Measurements from ENCODE around the gene COPS9.

Gene COPS9

DNA sequence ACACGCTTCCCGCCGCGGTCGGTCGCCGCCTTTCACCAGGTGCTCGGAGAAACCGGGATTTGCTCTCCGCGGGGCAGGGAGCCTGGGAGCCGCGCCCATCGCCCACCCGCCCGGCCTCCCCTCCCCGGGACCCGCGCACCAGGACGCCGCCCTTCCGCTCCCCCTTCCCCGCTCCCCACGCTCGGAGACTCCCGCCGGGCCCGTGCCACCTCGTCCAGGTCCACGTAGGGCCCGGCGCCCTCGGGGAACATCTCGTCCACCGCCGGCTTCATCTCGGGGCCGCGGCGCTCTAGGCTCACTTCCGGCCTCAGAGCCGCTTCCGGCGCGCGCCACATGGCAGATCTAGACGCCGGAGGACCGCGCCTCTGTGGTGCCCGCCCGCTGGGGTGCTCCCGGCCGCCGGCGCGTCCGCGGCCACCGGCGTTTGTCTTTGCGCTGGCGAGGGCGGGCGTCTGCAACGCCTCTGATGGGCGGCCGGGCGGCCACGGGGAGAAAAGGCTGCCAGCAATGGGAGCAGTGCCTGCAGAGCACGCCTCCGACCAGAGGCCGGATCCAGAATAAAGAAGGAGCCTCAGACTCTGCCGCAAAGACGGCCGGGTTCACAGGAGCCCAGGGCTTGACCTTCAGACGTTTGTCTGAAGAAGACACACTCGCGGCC lies at the start of gene COPS9:
Gene COPS9 (minus strand): TSS at position 293 of the 658 bp plus-strand sequence. CDS start 21 bp downstream, at position 272.
- DNase-seq = peak; percentile 94

DNA sequence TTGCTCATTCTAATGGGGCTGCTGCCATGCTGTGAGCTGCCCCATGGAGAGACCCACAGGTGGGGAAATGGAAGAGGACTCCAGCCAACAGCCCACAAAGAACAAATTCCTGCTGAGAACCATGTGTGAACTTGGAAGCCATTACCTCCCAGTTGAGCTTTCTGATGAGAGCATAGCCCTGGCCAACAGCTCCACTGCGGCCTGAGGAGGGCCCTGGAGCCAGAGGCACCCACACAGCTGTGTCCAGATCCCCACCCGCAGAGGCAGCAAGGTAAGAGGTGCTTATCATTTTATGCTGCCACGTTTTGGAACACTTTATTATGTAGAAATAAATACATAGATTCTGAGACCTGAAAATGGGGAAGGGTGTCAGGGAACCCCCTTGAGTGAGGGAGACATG lies 48.6 kb upstream of the COPS9 start:
- DNase-seq = no peak

DNA sequence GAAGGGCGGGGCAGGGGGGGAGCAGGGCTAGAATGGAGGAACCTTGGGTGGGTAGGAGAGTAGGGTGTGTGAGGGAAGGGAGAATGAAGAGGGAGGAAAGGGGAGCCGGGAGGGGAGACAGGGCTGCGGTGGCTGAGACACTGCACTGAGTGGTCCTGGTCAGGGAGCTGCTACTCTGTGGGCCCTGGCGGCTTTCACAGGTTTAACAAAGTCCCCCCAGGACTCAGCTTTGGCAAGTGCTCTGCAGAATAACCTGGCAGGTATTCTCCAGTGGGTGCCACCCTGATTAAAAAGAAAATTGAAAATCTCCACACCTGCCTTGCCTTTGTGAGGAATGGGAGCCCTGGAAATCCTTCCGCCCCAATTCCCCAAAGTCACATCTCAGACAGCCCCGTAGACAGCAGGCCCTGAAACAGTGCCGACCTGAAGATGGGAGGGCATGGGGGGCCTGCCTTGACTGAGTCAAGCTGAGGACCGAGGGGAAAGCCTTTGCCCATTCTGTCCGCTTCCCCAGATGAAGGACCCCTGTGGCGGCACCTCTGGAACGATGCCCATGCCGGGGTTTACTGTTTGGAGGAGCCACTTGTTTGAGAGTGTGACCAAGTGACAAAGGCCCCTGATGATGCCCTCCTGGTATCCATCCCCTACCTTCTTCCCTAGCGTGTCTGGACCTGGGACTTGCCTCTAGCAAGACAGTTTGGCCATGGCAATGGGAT lies 47.9 kb upstream of the COPS9 start:
- no peak for DNase-seq

DNA sequence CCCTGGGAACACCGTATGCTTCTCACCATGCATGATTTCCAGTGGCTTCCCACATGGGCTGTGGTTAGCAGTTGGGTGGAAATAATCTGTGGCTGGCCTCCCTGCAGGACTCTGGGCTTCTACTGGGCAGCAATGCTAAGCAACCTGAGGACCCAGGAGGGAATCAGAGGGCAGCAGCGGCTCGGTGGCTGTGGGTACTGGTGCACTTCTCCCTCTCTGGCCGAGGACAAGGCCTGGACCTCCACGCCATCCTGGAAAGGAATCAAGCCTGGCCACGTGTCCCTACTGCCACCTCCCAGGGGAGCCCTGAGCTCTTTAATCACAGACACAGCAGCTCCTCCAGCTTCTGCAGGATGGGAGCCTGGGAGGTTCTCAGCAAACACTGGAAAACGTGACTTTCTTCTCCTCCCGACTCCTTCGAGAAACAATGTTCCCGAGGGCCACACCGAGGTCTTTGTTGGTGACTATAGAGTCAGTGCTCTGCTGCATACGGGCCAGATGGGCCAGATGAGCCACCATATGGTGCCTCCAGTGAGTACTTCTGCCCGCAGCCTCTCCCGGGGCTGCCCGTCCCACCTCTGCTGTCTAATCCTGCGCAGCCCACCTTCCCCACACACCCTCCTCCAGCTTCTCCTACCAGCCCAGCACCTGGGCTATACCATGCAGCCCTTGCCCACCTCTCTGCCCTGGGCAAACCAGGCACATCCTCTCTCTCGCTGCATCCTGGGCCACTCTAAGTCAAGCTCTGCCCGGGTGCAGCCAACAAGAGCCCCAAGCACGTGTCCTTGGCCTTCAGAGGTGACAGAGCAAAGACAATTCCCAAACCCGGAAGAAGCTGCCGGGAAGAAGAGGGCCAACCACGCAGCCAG lies 47.1 kb upstream of the COPS9 start:
- peak; percentile 45 for DNase-seq

DNA sequence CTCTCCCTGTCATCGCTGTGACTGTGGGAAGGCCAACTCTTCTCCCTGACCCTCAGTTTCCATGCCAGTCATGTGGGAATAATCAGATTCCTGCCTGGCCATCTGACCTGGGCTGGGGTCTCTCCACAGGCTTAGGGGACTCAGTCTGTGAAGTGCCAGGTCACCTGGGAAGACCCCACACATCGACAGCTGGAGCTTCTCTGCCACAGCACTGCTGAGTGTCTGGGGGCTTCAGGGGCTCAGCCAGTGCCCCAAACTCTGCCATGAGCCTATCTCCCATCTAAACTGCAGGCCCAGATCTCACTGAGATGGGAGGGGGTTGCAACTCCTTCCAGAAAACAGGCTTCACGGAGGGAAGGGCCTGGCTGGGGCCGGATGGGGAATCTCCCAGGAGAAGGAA lies 46.4 kb upstream of the COPS9 start:
- no peak for DNase-seq

DNA sequence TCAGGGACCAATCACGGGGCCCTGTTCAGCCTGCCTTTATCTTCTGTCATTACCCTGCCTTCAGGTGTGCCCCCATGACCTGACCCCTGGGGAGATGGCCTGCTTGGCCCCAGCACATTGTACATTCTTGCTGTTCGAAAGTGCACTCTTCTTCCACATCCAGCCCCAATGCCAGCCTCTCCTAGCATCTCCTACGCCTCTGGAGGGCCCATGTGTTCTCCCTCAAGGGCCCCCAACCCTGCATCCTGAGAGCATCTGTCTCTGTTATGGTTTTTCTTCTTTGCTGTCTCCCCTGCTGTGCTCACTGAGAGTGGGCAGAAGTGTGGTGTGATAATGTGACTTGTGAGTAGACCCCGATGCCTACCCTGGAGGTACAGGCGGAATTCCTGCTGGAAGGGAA lies 45.9 kb upstream of the COPS9 start:
- DNase-seq = no peak

DNA sequence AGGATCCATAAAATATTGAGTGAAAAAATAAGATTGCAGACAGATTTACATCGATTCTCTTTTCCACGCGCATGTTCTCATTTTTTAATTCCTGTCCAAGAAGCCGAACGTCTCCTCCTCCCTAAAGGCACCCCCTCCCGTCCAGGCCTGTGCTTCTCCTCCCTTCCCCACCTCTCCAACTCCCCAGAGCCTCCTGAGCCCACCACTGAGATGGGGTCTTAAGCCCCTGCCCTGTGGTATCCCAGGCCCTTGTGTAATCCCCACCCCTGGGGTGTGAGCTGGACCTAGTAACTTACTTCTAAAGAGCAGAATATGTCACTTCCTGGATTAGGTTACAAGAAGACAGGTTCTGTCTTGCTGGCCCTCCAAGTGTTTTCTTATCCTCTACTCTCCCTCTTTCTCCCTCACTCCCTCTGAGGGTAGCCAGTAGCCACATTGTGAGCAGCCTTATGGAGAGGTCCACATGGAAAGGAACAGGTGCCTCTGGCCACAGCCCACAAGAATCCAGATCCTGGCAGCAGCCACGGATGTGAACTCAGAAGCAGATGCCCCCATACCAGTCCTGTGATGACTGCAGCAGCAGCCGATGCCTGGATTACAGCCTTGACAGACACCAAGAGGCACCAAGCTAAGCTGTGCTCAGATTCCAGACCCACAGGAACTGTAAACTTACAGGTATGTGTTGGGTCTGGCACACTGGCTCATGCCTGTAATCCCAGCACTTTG lies 44.0 kb upstream of the COPS9 start:
- no peak for DNase-seq

DNA sequence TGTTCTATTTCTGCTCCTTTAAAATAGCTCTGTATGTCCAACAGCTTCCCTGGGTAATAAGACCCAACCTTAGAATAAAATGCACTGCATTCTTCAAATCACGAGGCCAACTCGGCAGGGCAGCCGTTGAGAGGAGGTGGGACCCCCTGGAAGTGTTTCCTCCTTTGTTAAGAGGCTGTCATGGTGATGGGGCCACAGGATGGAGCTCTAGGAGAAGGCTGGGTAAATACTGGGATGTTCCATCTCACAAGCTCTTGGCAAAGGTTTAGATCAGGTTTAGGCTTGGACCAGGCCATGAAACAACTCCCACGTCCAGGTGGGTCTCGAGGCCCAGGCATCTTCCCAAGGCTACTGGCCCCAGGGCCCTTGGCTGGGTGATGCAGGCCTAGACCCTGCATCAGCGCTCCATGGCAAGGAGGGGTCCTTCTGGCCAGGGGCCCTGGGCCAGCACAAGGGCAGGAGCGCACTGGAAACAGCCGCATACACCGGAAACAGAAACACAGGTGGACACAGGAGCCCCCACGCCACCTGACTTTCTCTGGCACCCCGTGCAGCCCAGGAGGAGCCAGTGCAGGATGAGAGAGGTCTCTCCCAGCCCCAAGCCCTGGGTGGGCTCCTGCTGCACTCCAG lies 43.2 kb upstream of the COPS9 start:
- DNase-seq = no peak

DNA sequence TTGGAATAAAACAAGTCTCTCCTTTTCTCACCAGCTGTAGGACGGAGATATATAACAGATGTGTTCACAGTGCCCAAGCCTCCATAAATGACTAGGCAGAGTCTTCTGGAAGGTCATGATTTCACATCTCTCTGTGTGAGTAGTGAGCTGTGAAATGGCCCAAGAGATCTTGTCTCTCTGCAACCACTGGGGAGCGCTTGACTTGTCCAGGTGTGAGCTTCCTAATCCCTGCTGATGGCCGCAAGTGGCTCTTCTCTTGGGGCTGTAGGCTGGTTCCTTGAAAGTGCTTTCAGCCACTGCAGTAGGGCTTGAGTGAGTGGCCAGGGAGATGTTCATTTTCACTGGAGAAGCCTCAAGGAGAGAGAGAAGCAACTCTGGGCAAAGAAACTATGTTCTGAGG lies 42.5 kb upstream of the COPS9 start:
- no peak for DNase-seq

DNA sequence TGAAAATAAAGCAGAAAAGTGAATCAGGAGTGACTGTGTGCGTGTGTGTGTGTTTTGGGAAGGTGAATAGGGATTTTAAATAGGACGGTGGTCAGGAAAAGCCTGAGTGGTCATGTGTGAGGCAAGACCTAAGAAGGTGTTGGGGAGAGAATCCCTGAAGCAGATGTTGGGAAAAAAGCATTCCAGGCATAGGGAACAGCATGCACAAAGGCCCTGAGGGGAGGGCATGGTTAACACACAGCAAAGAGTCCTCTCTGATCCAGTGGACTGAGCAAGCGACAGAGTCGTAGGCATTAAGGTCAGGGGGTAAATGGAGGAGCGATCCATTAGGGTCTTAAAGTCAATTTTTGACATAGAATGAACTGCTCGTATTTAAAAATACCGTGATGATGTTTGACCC lies 38.4 kb upstream of the COPS9 start:
- no peak for DNase-seq

DNA sequence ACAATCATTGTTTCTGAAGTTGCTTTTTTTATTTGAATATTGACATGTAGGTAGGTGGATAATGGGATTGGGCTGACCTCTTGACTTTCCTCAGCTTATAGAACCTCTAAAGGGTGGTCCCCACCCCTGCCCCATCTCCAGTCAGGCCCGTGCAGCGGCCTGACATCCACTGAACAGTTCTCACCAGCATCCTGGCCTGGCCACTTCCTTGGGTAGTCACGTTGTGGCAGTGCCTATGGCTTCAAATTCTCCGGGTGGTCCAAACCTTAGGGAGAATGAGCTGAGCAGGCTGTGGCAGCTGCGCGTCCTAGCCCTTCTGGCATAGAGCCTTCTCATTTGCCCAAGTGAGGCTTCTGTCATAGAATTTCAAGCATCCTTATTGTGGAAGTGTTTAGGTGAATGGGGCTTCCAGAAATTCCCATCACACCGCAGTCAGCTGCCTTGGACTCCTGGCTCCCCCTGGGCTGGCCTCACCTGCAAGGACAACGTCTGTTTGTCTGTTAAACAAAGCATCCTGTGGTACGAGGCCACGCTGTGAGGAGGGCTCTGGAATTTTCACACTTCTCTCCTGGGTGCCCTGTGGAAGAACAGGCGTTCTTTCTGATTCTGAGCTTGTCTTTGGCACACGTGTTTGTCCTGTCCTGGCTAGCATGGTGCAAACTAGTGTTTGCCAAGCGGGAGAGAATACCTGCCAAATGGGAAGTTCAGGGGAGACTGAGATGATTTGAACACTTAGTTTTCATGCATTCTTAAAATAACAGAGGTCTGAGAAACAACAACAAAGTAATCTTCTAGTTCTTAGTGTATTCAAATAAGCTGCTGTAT lies 36.2 kb upstream of the COPS9 start:
- DNase-seq = no peak

DNA sequence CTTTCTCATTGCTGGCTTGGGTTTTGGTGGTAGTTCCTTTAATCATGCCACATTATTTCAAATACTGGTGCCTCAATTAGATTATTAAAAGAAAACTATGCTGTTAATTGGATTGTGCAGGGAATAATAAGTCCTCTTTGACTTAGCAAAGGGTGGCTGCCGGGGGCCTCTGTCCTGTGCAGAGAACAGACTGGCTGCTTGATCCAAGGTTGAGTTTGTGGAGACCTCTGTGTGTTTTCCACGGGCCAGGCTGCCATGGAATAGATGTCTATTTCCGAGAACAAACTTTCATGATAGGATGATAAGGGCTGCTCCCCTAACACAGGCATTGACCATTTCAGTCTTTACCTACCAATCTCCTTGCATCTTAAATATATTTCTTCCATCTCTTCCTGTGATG lies 34.8 kb upstream of the COPS9 start:
- no peak for DNase-seq

DNA sequence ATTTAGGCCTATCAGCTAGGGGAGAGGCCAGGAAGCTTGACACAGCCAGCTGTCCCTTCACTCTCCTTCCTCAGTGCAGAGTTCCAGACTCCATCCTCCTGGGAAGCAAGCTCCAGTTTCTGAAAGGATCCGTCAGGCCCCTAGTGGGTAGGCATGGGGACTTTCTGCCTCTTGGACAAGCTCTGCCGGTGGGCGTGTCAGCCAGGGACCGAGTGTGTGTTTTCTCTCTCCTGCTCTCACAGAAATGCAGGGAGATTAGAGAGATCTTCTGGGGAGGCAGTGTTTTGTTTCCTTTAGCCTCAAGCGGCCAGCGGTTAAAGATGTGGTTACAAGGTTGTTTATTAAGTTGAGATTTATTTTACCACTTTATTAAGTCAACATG lies 34.2 kb upstream of the COPS9 start:
- DNase-seq = peak; percentile 54

DNA sequence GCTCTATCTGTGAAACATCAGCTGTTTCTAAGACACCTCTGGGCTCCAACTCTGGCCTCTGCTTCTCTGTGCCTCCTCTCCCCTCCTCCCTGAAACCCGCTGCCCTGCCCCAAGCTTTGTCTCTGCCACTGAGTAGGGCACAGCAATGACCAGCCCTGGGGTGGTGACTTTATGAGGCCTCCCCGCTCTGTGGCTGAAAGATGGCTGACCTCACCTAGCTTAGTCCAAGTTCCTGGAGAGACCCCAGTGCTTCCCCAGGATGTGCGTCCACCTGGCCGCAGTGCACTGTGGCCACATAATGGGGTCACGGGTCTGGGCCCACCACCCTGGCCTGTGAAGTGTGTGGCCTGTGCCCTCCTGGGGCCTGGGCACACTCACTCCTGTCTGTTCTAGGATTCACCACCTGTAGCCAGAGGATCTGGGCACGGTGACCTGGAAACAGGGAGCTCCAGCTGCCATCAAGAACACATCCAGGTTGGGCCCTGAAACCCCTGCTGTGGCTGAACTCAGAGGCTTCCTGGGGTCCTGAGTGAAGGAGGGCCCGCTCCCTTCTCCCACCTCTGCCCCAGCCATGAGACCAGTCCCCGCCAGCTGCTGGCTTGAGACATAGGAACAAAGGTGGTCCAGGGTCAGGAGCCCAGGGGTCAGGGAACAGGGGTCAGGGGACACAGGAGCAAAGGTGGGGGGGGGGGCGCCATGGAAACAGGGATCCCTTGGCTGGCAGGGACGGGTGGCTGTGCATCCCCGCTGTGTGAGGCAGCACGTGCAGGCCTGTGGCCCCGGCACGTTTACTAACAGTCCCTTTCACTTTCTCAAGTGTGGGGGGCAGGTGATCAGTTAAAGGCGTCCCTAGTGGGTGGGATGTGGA lies 33.6 kb upstream of the COPS9 start:
- DNase-seq = no peak

DNA sequence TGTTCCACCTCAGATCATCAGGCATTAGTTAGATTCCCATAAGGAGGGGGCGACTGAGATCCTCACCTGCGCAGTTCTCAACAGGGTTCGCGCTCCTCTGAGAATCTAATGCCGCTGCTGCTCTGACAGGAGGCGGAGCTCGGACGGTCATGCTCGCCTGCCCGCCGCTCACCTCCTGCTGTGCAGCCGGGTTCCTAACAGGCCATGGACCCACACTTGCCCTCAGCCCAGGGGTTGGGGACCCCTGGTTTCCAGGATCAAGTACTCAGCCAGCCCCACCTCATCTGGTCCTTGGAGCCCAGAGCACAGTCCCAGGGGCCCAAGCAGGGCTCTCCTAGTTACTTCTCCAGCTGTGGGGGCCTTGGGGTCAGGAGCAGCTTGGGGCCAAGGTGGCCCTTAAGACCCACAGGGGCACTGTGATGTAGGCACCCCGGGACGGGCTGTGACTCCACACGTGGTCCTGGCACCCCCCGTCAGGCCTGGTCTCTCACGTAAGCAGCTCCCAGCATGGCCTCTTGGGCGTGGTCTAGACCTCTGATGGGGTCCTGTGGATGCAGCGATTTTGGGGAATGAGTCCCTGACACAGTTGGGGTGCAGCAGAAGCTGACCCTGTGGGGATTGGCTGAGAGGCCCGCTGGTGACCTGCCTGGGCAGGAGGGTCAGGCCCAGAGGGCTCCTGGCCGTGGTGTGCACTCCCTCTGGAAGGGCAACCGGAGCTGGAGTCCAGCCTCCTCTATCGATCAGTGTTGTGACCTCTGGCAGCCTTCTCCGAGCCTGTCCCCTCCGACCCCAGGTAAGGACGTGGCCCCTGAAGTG lies 32.6 kb upstream of the COPS9 start:
- no peak for DNase-seq

DNA sequence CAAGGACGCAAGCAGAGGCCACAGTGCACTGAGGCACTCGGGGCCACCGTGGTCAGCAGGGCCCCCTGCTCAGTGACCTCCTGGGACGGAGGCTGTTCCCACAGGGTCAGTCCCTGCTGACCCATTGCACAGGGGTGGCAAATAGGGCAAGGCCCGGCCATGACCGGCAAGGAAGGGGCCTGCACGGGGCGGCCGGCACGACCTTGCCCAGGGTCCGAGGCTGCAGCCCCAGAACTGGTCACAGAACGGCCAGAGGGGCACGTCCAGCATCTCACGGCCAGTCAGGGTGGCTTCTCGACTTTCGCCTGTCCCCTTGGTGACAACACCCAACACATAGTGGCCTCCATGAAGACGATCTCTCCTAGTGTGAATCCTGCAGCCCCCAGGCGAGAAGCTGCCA lies 31.9 kb upstream of the COPS9 start:
- DNase-seq = no peak

DNA sequence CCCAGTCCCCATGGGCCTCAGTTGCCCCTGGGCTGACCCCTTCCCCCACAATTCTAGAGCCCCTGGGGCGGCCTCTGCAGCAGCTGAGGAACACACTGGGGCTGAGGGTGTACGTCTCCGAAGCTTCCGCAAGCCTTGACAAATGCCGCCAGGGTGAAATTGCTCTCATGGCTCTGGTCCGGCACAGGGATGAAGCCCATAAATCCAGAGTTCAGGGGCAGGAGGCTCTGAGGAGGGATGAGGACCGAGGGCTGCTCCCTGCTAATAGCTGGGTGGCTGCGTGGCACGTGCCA lies 31.4 kb upstream of the COPS9 start:
- DNase-seq = no peak

DNA sequence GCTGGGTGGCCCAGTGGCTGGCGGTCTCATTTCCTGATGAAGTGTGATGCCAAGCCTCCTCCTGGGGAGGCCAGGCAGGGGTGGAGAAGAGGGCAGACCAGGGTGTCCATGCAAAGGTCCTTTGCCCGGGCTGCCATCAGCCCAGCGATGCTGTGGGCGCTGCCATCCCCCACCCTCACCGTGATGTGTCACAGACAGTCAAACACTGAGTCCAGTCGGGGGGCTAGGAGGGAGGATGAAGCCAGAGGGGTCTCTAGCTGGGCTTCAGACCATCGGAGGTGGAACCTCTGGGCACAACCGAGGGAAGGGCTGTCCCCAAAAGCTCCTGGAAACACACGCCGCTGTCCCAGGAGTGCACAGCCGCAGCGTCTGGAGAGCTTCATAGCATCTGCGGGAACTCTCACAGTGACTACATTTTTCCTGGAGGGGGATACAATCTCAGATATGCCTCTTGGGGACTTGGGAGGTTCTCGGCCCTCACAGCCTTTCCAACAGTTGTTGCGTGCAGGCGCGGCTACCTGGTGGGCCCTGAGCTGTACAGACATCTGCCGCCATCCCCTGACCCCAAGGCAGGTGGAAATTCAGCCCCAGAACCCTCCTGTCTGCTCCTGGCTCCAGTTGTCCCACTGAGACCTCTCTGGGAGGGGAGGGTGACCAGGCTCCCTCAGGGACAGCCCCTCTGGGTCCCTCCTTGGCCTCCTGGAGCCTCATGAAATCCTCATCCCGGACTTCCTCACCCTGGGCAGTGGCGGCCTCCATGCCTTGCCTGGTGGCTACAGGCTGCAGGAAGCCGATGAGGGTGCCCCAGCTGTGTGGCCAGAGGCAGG lies 30.9 kb upstream of the COPS9 start:
- no peak for DNase-seq

DNA sequence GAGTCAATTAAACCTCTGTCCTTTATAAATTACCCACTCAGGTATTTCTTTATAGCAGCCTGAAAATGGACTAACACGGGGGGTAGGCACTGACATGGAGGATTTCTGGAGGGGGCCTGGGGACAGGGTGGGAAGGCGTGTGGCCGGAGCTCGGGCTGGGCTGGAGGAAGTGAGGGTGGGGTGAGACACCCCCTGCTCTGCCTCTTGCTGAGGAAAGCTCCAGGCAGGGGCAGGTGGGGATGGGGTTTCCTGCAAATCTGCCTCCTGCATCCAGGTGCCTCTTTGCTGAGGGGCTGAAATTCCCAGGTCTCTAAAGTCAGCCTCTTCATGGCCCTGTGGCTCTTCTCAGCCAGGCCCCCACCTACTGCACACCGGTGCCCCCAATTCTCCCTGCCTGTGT lies 30.1 kb upstream of the COPS9 start:
- no peak for DNase-seq
